A549 (cell line): ENCODE measurements around the gene CACNG7. TPM values are rescaled to one million over a fixed set of nuclear protein-coding genes. Genes with fewer than 3 reads are reported as not detected.

Experiments
- ATAC-seq, 2 experiments: fragments of 200-7000 bp in 1 of 2; fragments of >200 bp in 1 of 2; cut with Nextera tagmentation in 1 of 2; cut with Tn5 transposase in 1 of 2; 3 replicates each; pipeline versions ENCODE4 v1.8.0 to v1.9.1; 2018 to 2020; ENCODE audit warnings: mild to moderate bottlenecking in 1 of 2, moderate library complexity in 1 of 2
- CTCF ChIA-PET: fragments of 300-600 bp; sonication (Branson Sonifier 250); formaldehyde crosslinking; extraction: SDS; loops from one replicate; lab custom pipeline; 2021; ENCODE audit warnings: antibody characterized with exemption, inconsistent platforms; lab: Yijun Ruan, JAX
- POLR2A ChIA-PET: fragments of 350-600 bp; formaldehyde crosslinking; extraction: SDS; loops from one replicate; lab custom pipeline; 2021; ENCODE audit warnings: antibody characterized with exemption, inconsistent platforms; lab: Yijun Ruan, JAX
- DNase-seq, 2 experiments: peaks; one replicate each; pipeline versions ENCODE4 v3.0.0 to v3.0.0-alpha.2; 2011 to 2016; ENCODE audit warnings: low read depth in 1 of 2, low spot score in 1 of 2
- FAIRE-seq: peaks from 2 replicates; lab custom pipeline; 2011; peaks lifted over from hg19 to GRCh38; lab: Jason Lieb, UNC
- H3K27ac ChIP-seq, 2 experiments: fragments of >200 bp; sonication (Bioruptor Twin); formaldehyde crosslinking; 3 replicates each; pipeline ENCODE4 v1.5.1; 2016 to 2017
- H3K4me1 ChIP-seq: fragments of >200 bp; sonication (Bioruptor Twin); formaldehyde crosslinking; 3 replicates; pipeline ENCODE4 v1.6.1; 2016
- H3K4me2 ChIP-seq: fragments of >200 bp; sonication (Bioruptor Twin); formaldehyde crosslinking; 3 replicates; pipeline ENCODE4 v1.6.1; 2016
- H3K4me3 ChIP-seq: fragments of >200 bp; sonication (Bioruptor Twin); formaldehyde crosslinking; 3 replicates; pipeline ENCODE4 v1.5.1; 2016
- H3K9me3 ChIP-seq: fragments of >200 bp; sonication (Bioruptor Twin); formaldehyde crosslinking; 3 replicates; pipeline ENCODE4 v1.6.1; 2016
- ATOH8 ChIP-seq: fragments of 250-450 bp; sonication (Bioruptor Pico); IDR thresholded peaks from 2 replicates; pipeline ENCODE4 v1.5.0; 2020; ENCODE audit warnings: low read depth, mild to moderate bottlenecking, moderate library complexity
- CHD2 ChIP-seq: fragments of 150-350 bp; IDR thresholded peaks from 2 replicates; pipeline ENCODE4 v1.6.1; 2014; ENCODE audit warnings: low read length; ENCODE audit not compliant: partially characterized antibody
- CHD4 ChIP-seq: fragments of 200-600 bp; sonication (generic); IDR thresholded peaks from 2 replicates; pipeline ENCODE4 v1.6.1; 2016; ENCODE audit warnings: antibody characterized with exemption, mild to moderate bottlenecking, borderline replicate concordance
- CTCF ChIP-seq: fragments of >200 bp; sonication (Bioruptor Twin); formaldehyde crosslinking; IDR thresholded peaks from 3 replicates; pipeline ENCODE4 v1.5.1; 2016
- EHF ChIP-seq: fragments of 250-450 bp; sonication (Bioruptor Pico); IDR thresholded peaks from 2 replicates; pipeline ENCODE4 v1.5.0; 2020; ENCODE audit warnings: mild to moderate bottlenecking
- EHMT2 ChIP-seq: fragments of 200-600 bp; sonication (generic); IDR thresholded peaks from 2 replicates; pipeline ENCODE4 v1.6.1; 2016; ENCODE audit warnings: antibody characterized with exemption, low read depth, mild to moderate bottlenecking, moderate library complexity
- ELK1 ChIP-seq: fragments of 150-350 bp; IDR thresholded peaks from 2 replicates; pipeline ENCODE4 v1.6.1; 2014; ENCODE audit warnings: low read depth, mild to moderate bottlenecking, low read length
- ESRRA ChIP-seq: fragments of 150-350 bp; IDR thresholded peaks from 2 replicates; pipeline ENCODE4 v1.6.1; 2014; ENCODE audit warnings: mild to moderate bottlenecking, low read length, borderline replicate concordance
- FOSB ChIP-seq: fragments of 250-450 bp; sonication (Bioruptor Pico); IDR thresholded peaks from 2 replicates; pipeline ENCODE4 v1.5.0; 2020; ENCODE audit warnings: mild to moderate bottlenecking, moderate library complexity
- FOSL2 ChIP-seq, 2 experiments: fragments of 450-650 bp in 1 of 2; fragments of >200 bp in 1 of 2; sonication (Bioruptor Twin) in 1 of 2; formaldehyde crosslinking; IDR thresholded peaks; 2 replicates each; pipeline versions ENCODE4 v1.5.0 to v1.6.1; 2016 to 2020; ENCODE audit warnings: mild to moderate bottlenecking in 1 of 2, moderate library complexity in 1 of 2
- FOXS1 ChIP-seq: fragments of 250-450 bp; sonication (Bioruptor Pico); IDR thresholded peaks from 2 replicates; pipeline ENCODE4 v1.5.0; 2020; ENCODE audit warnings: mild to moderate bottlenecking, moderate library complexity
- HEYL ChIP-seq: fragments of 250-450 bp; sonication (Bioruptor Pico); IDR thresholded peaks from 2 replicates; pipeline ENCODE4 v1.8.0; 2021; ENCODE audit warnings: mild to moderate bottlenecking, moderate library complexity
- HMGXB4 ChIP-seq: fragments of 250-450 bp; sonication (Bioruptor Pico); IDR thresholded peaks from 2 replicates; pipeline ENCODE4 v1.5.0; 2021; ENCODE audit warnings: mild to moderate bottlenecking, moderate library complexity, borderline replicate concordance
- HOXA7 ChIP-seq: fragments of 250-450 bp; sonication (Bioruptor Pico); IDR thresholded peaks from 2 replicates; pipeline ENCODE4 v1.5.0; 2020; ENCODE audit warnings: mild to moderate bottlenecking, moderate library complexity
- HOXB5 ChIP-seq: fragments of 250-450 bp; sonication (Bioruptor Pico); IDR thresholded peaks from 2 replicates; pipeline ENCODE4 v1.5.0; 2020; ENCODE audit warnings: mild to moderate bottlenecking, moderate library complexity
- MYC ChIP-seq: IDR thresholded peaks from 2 replicates; pipeline ENCODE4 v1.6.1; 2012; ENCODE audit warnings: mild to moderate bottlenecking, inconsistent platforms, low read length, improper control_type of control experiment, borderline replicate concordance
- POLR2AphosphoS2 ChIP-seq: conservative IDR thresholded peaks from 2 replicates; pipeline ENCODE4 v1.6.1; 2012; ENCODE audit warnings: low read length, improper control_type of control experiment, inconsistent platforms
- RAD21 ChIP-seq, 2 experiments: fragments of >200 bp in 1 of 2; sonication (Bioruptor Twin) in 1 of 2; formaldehyde crosslinking in 1 of 2; IDR thresholded peaks in 1 of 2; conservative IDR thresholded peaks in 1 of 2; 2 replicates in 1 of 2; 3 replicates in 1 of 2; pipeline ENCODE4 v1.6.1; 2012 to 2018; ENCODE audit warnings: inconsistent platforms in 1 of 2
- RARB ChIP-seq: fragments of 250-450 bp; sonication (Bioruptor Pico); IDR thresholded peaks from 2 replicates; pipeline ENCODE4 v1.8.0; 2021; ENCODE audit warnings: mild to moderate bottlenecking, moderate library complexity
- SMC3 ChIP-seq: fragments of >200 bp; sonication (Bioruptor Twin); formaldehyde crosslinking; IDR thresholded peaks from 3 replicates; pipeline ENCODE4 v1.6.1; 2018; ENCODE audit warnings: inconsistent platforms
- TFCP2L1 ChIP-seq: fragments of 250-450 bp; sonication (Bioruptor Pico); IDR thresholded peaks from 2 replicates; pipeline ENCODE4 v1.5.0; 2021; ENCODE audit warnings: mild to moderate bottlenecking
- TP53 ChIP-seq: fragments of 250-450 bp; sonication (Bioruptor Pico); IDR thresholded peaks from 2 replicates; pipeline ENCODE4 v1.5.0; 2021; ENCODE audit warnings: mild to moderate bottlenecking, moderate library complexity
- WGBS: methylation state at CpG from one replicate; pipeline ENCODE4 v1.1.6; 2017; ENCODE audit errors: missing lambda C conversion rate; 5-methylcytosine and 5-hydroxymethylcytosine counted together
- polyA plus RNA-seq, 4 experiments: library from polyadenylated mRNA; depleted of rRNA in 3 of 4; stranded (reverse); fragments of >200 nt; fragmentation: RNase III in 1 of 4; extraction: RNeasy Plus Mini Kit Qiagen cat#74134 plus additional on column Dnase treatment in 1 of 4; gene quantifications; 2 replicates in 3 of 4; 3 replicates in 1 of 4; pipeline ENCODE4 v1.2.3, GENCODE V29; 2011 to 2017

The CACNG7 gene
- polyA plus RNA-seq, 2 of the 4 experiments (the other 2 are of a cell fraction): 7.6 to 11.5 TPM

- Histone ChIP-seq H3K4me1 (peaks cover 21% of the 10 kb centered on the region), H3K9me3 (no peaks in the 10 kb centered on the region), H3K27ac (peak overlapping the region; percentile 72 to 89), H3K4me2 (peak overlapping the region; percentile 69), H3K4me3 (peak overlapping the region; percentile 44)
- ChIA-PET CTCF (interaction anchor here (0.6 to 1.6 kb wide), 8 partner anchors 10 to 145 kb away, joined by 3 to 5 read pairs (median 3); no protein-coding TSS in a partner anchor), POLR2A (interaction anchor here (0.5 to 1.6 kb wide), 5 partner anchors 10 to 131 kb away, joined by 3 to 23 read pairs (median 6); partner anchors contain the start of gene MYADM)
- 66% methylated on average over 12 of the region's 12 CpGs for WGBS
- peak; percentile 34; the same call in 1 of the 2 replicates for TF ChIP-seq HOXB5 (CRISPR knock-in tag)
- TF ChIP-seq FOSL2 (IDR thresholded peaks at IDR 0.05): no peak
- peak; percentile 2; the same call in 1 of the 2 replicates for TF ChIP-seq FOSL2 (CRISPR knock-in tag; IDR thresholded peaks at IDR 0.05)
- TF ChIP-seq RAD21 (conservative IDR thresholded peaks at IDR 0.05 in 1 of 2, IDR thresholded peaks at IDR 0.05 in 1 of 2): no peak
- no peak for TF ChIP-seq CHD4
- 0 out of 2 replicates have a peak, but pooled peaks have one; percentile 7 for TF ChIP-seq ATOH8 (CRISPR knock-in tag)
- TF ChIP-seq HMGXB4 (CRISPR knock-in tag): 0 out of 2 replicates have a peak, but pooled peaks have one; percentile 45
- TF ChIP-seq CHD2: peak; percentile 55
- 0 out of 2 replicates have a peak, but pooled peaks have one; percentile 33 for TF ChIP-seq FOXS1
- no peak for TF ChIP-seq ELK1
- TF ChIP-seq HOXA7: peak; percentile 96
- peak; percentile 97 for TF ChIP-seq TP53 (CRISPR knock-in tag)
- no peak for TF ChIP-seq MYC
- TF ChIP-seq RARB (CRISPR knock-in tag): peak; percentile 49; the same call in 1 of the 2 replicates
- peak; percentile 96 for TF ChIP-seq TFCP2L1 (CRISPR knock-in tag)
- peak; percentile 98 for TF ChIP-seq FOSB (CRISPR knock-in tag)
- TF ChIP-seq EHF (CRISPR knock-in tag): 0 out of 2 replicates have a peak, but pooled peaks have one; percentile 45
- ATAC-seq: peak; percentile 2 to 31; a peak in 5 of 6 replicates
- peak in 1 of 2 experiments; percentile 58 for DNase-seq
- FAIRE-seq: no peak
Observed at GRCh38 chr19:53878776-53879139, 30.3 kb upstream of the CACNG7 start.

- ChIA-PET POLR2A (interaction anchor here (0.5 to 1.6 kb wide), 5 partner anchors 10 to 130 kb away, joined by 3 to 23 read pairs (median 6); partner anchors contain the start of gene MYADM), CTCF (interaction anchor here (0.6 to 1.6 kb wide), 10 partner anchors 9 to 219 kb away, joined by 3 to 5 read pairs (median 3); no protein-coding TSS in a partner anchor)
- WGBS: 10% methylated on average over 43 of the region's 51 CpGs
- peak overlapping the region; percentile 44 for H3K4me3 ChIP-seq
- H3K9me3 ChIP-seq: no peaks in the 10 kb centered on the region
- peaks cover 21% of the 10 kb centered on the region for H3K4me1 ChIP-seq
- peak; percentile 64 to 78 for ATAC-seq
- DNase-seq: peak; percentile 92 to 93
- peak overlapping the region; percentile 72 to 89 for H3K27ac ChIP-seq
- peak overlapping the region; percentile 69 for H3K4me2 ChIP-seq
- peak; percentile 74 for FAIRE-seq
- TF ChIP-seq POLR2AphosphoS2: peak; percentile 99
- TF ChIP-seq CTCF: no peak
- TF ChIP-seq ESRRA: no peak
- no peak for TF ChIP-seq MYC
- no peak for TF ChIP-seq HEYL (CRISPR knock-in tag)
- TF ChIP-seq HMGXB4 (CRISPR knock-in tag): no peak
- peak; percentile 38 for TF ChIP-seq CHD2
- TF ChIP-seq EHMT2: no peak
- TF ChIP-seq SMC3: no peak
Observed at GRCh38 chr19:53879140-53880081, 29.7 kb upstream of the CACNG7 start.
